Trophoblast cell (in vitro differentiated cells and primary cell): Measurements from ENCODE around the gene KRTAP5-2.

Experiments used
- DNase-seq, 2 donors: peaks; one replicate each; pipeline ENCODE4 v3.0.0-alpha.2; 2016
- H2AFZ ChIP-seq: 2 replicates; pipeline ENCODE4 v1.6.1; 2013; ENCODE audit warnings: low read length, moderate library complexity, mild to moderate bottlenecking; ENCODE audit not compliant: insufficient read depth, poor library complexity
- H2AK5ac ChIP-seq: 2 replicates; pipeline ENCODE4 v1.6.1; 2013; ENCODE audit warnings: mild to moderate bottlenecking, low read length
- H2BK120ac ChIP-seq: 2 replicates; pipeline ENCODE4 v1.6.1; 2013; ENCODE audit warnings: low read length, mild to moderate bottlenecking, moderate library complexity; ENCODE audit not compliant: insufficient read depth, poor library complexity
- H2BK12ac ChIP-seq: 2 replicates; pipeline ENCODE4 v1.6.1; 2013; ENCODE audit warnings: mild to moderate bottlenecking, low read length, moderate library complexity
- H2BK5ac ChIP-seq: 2 replicates; pipeline ENCODE4 v1.6.1; 2013; ENCODE audit warnings: low read length, low read depth, moderate library complexity, mild to moderate bottlenecking; ENCODE audit not compliant: poor library complexity
- H3K14ac ChIP-seq: 2 replicates; pipeline ENCODE4 v1.6.1; 2013; ENCODE audit warnings: mild to moderate bottlenecking, low read length
- H3K18ac ChIP-seq: 2 replicates; pipeline ENCODE4 v1.6.1; 2013; ENCODE audit warnings: mild to moderate bottlenecking, low read length
- H3K23ac ChIP-seq: 2 replicates; pipeline ENCODE4 v1.6.1; 2013; ENCODE audit warnings: low read length
- H3K27ac ChIP-seq: 2 replicates; pipeline ENCODE4 v1.5.1; 2013; ENCODE audit warnings: low read depth, mild to moderate bottlenecking, inconsistent platforms, low read length, moderate library complexity
- H3K27me3 ChIP-seq: 2 replicates; pipeline ENCODE4 v1.6.1; 2013; ENCODE audit warnings: inconsistent platforms, mild to moderate bottlenecking, low read length, moderate library complexity; ENCODE audit not compliant: insufficient read depth
- H3K36me3 ChIP-seq, 2 experiments: 1 replicate in 1 of 2; 2 replicates in 1 of 2; pipeline ENCODE4 v1.6.1; 2013; ENCODE audit warnings: low read length in 2 of 2, mild to moderate bottlenecking in 2 of 2, moderate library complexity in 1 of 2; ENCODE audit not compliant: insufficient read depth in 2 of 2, control insufficient read depth in 1 of 2
- H3K4ac ChIP-seq: 2 replicates; pipeline ENCODE4 v1.6.1; 2013; ENCODE audit warnings: low read depth, mild to moderate bottlenecking, low read length, moderate library complexity
- H3K4me1 ChIP-seq, 2 experiments: 1 replicate in 1 of 2; 2 replicates in 1 of 2; pipeline ENCODE4 v1.6.1; 2013; ENCODE audit warnings: low read length in 2 of 2, mild to moderate bottlenecking in 2 of 2, moderate library complexity in 1 of 2; ENCODE audit not compliant: insufficient read depth in 2 of 2, control insufficient read depth in 1 of 2
- H3K4me2 ChIP-seq: 2 replicates; pipeline ENCODE4 v1.6.1; 2013; ENCODE audit warnings: inconsistent platforms, mild to moderate bottlenecking, low read length, moderate library complexity
- H3K4me3 ChIP-seq: 2 replicates; pipeline ENCODE4 v1.5.1; 2013; ENCODE audit warnings: mild to moderate bottlenecking, low read depth, low read length, inconsistent platforms
- H3K79me1 ChIP-seq: one replicate; pipeline ENCODE4 v1.6.1; 2013; ENCODE audit warnings: low read length
- H3K79me2 ChIP-seq: 2 replicates; pipeline ENCODE4 v1.6.1; 2013; ENCODE audit warnings: low read length, mild to moderate bottlenecking; ENCODE audit not compliant: control insufficient read depth, insufficient read depth, poor library complexity
- H3K9ac ChIP-seq: 2 replicates; pipeline ENCODE4 v1.6.1; 2013; ENCODE audit warnings: mild to moderate bottlenecking, low read length
- H3K9me3 ChIP-seq: 2 replicates; pipeline ENCODE4 v1.6.1; 2013; ENCODE audit warnings: low read depth, mild to moderate bottlenecking, control low read depth, inconsistent platforms, low read length; ENCODE audit not compliant: insufficient read depth
- H4K12ac ChIP-seq: 2 replicates; pipeline ENCODE4 v1.6.1; 2013; ENCODE audit warnings: low read depth, mild to moderate bottlenecking, low read length, moderate library complexity
- H4K8ac ChIP-seq: 2 replicates; pipeline ENCODE4 v1.6.1; 2013; ENCODE audit warnings: low read depth, mild to moderate bottlenecking, low read length, moderate library complexity
- H4K91ac ChIP-seq: one replicate; pipeline ENCODE4 v1.6.1; 2013; ENCODE audit warnings: low read depth, mild to moderate bottlenecking, low read length, moderate library complexity
- WGBS: extraction: QIAGEN DNeasy Blood & Tissue Kit; methylation state at CpG from one replicate; pipeline ENCODE4 v1.1.7; 2013; ENCODE audit warnings: missing lambda C conversion rate; ENCODE audit not compliant: insufficient read length, insufficient coverage; ENCODE audit errors: extremely low coverage; 5-methylcytosine and 5-hydroxymethylcytosine counted together

Gene KRTAP5-2

GRCh38 chr11:1567052-1567720, 30.9 kb downstream of the KRTAP5-2 start:
- Histone ChIP-seq H3K4ac (no peak overlapping the region), H4K8ac (no peak overlapping the region), H3K27ac (no peak overlapping the region), H2AK5ac (no peak overlapping the region), H3K4me1 (peaks cover 7 to 16% of the 10 kb centered on the region in 2 experiments), H2BK120ac (no peak overlapping the region), H3K79me2 (peaks cover 5% of the 10 kb centered on the region), H2BK5ac (no peak overlapping the region), H3K9ac (no peak overlapping the region), H4K12ac (no peak overlapping the region), H3K4me3 (no peak overlapping the region), H4K91ac (no peak overlapping the region), H3K23ac (no peak overlapping the region), H3K4me2 (no peak overlapping the region), H3K9me3 (peaks cover 3% of the 10 kb centered on the region), H3K79me1 (peaks cover 5% of the 10 kb centered on the region), H2AFZ (no peak overlapping the region), H2BK12ac (no peak overlapping the region), H3K27me3 (no peaks in the 10 kb centered on the region), H3K36me3 (peaks cover 24 to 34% of the 10 kb centered on the region in 2 experiments), H3K14ac (no peak overlapping the region), H3K18ac (no peak overlapping the region)
- WGBS = no CpG with 5 or more reads among the region's 13 CpGs
- DNase-seq = no peak

GRCh38 chr11:1566381-1567051, 31.6 kb downstream of the KRTAP5-2 start:
- no CpG with 5 or more reads among the region's 20 CpGs for WGBS
- no peak overlapping the region for H4K91ac ChIP-seq

GRCh38 chr11:1565904-1566247, 32.2 kb downstream of the KRTAP5-2 start:
- Histone ChIP-seq H3K4ac (no peak overlapping the region), H3K18ac (no peak overlapping the region), H2BK5ac (no peak overlapping the region), H4K12ac (no peak overlapping the region), H3K27ac (no peak overlapping the region), H4K8ac (no peak overlapping the region), H3K79me2 (peaks cover 2% of the 10 kb centered on the region), H2AFZ (no peak overlapping the region), H2BK12ac (no peak overlapping the region), H3K9ac (no peak overlapping the region), H3K4me1 (peaks cover 7 to 14% of the 10 kb centered on the region in 2 experiments), H3K79me1 (no peaks in the 10 kb centered on the region), H3K9me3 (peaks cover 3% of the 10 kb centered on the region), H4K91ac (no peak overlapping the region), H3K4me2 (no peak overlapping the region), H3K23ac (no peak overlapping the region), H2AK5ac (no peak overlapping the region), H3K36me3 (peaks cover 36 to 46% of the 10 kb centered on the region in 2 experiments), H3K27me3 (no peaks in the 10 kb centered on the region), H3K4me3 (no peak overlapping the region), H2BK120ac (no peak overlapping the region), H3K14ac (no peak overlapping the region)
- WGBS = no CpG with 5 or more reads among the region's 5 CpGs
- no peak for DNase-seq

More at GRCh38 chr11:1566381-1567051, 31.6 kb downstream of the KRTAP5-2 start:
- Histone ChIP-seq H3K27ac (no peak overlapping the region), H4K12ac (no peak overlapping the region), H2BK12ac (no peak overlapping the region), H3K18ac (no peak overlapping the region), H2BK120ac (no peak overlapping the region), H3K4ac (no peak overlapping the region), H3K4me1 (peaks cover 7 to 16% of the 10 kb centered on the region in 2 experiments), H4K8ac (no peak overlapping the region), H3K23ac (no peak overlapping the region), H3K36me3 (peaks cover 30 to 41% of the 10 kb centered on the region in 2 experiments), H3K14ac (no peak overlapping the region), H2AK5ac (no peak overlapping the region), H2AFZ (no peak overlapping the region), H3K79me2 (peaks cover 5% of the 10 kb centered on the region), H3K27me3 (no peaks in the 10 kb centered on the region), H3K9me3 (peaks cover 3% of the 10 kb centered on the region), H3K79me1 (peaks cover 5% of the 10 kb centered on the region), H3K9ac (no peak overlapping the region), H2BK5ac (no peak overlapping the region), H3K4me2 (no peak overlapping the region), H3K4me3 (no peak overlapping the region)
- DNase-seq = no peak

GRCh38 chr11:1565173-1565903, 32.8 kb downstream of the KRTAP5-2 start:
- no peak overlapping the region for H3K27ac ChIP-seq
- no peaks in the 10 kb centered on the region for H3K79me2 ChIP-seq
- no peak overlapping the region for H2BK120ac ChIP-seq
- H4K8ac ChIP-seq = no peak overlapping the region
- H3K79me1 ChIP-seq = no peaks in the 10 kb centered on the region
- no peak overlapping the region for H3K14ac ChIP-seq
- H3K36me3 ChIP-seq = peaks cover 41 to 51% of the 10 kb centered on the region in 2 experiments
- H2AK5ac ChIP-seq = no peak overlapping the region
- H2BK5ac ChIP-seq = no peak overlapping the region
- H3K4ac ChIP-seq = no peak overlapping the region
- H4K12ac ChIP-seq = no peak overlapping the region
- H3K23ac ChIP-seq = no peak overlapping the region
- no peak for DNase-seq
- no peak overlapping the region for H3K9ac ChIP-seq
- no peaks in the 10 kb centered on the region for H3K27me3 ChIP-seq
- H3K9me3 ChIP-seq = peaks cover 3% of the 10 kb centered on the region
- no peak overlapping the region for H3K4me2 ChIP-seq
- H2BK12ac ChIP-seq = no peak overlapping the region
- H3K18ac ChIP-seq = no peak overlapping the region
- no peak overlapping the region for H4K91ac ChIP-seq
- no peak overlapping the region for H2AFZ ChIP-seq
- no peak overlapping the region for H3K4me3 ChIP-seq
- H3K4me1 ChIP-seq = peaks cover 5 to 9% of the 10 kb centered on the region in 2 experiments
- WGBS = no CpG with 5 or more reads among the region's 28 CpGs
